BE2C (cell line): ENCODE measurements around the gene TCP11.

Experiments used
- DNase-seq: peaks from one replicate; pipeline ENCODE4 v3.0.0-alpha.2; 2020
- H3K27me3 ChIP-seq: fragments of 250-450 bp; sonication (Bioruptor Pico); 2 replicates; pipeline ENCODE4 v1.5.1; 2020; ENCODE audit warnings: mild to moderate bottlenecking
- H3K36me3 ChIP-seq: fragments of 250-450 bp; sonication (Bioruptor Pico); 2 replicates; pipeline ENCODE4 v1.5.1; 2020; ENCODE audit warnings: mild to moderate bottlenecking
- H3K4me1 ChIP-seq: fragments of 250-450 bp; sonication (Bioruptor Pico); 2 replicates; pipeline ENCODE4 v1.5.1; 2020
- H3K4me3 ChIP-seq: 2 replicates; pipeline ENCODE4 v1.5.1; 2011; ENCODE audit warnings: low read depth, low read length
- H3K9me3 ChIP-seq: fragments of 250-450 bp; sonication (Bioruptor Pico); 2 replicates; pipeline ENCODE4 v1.5.1; 2020
- TF ChIP-seq, protein P1 (sequence below): IDR thresholded peaks from 2 replicates; pipeline ENCODE4 v1.5.1; 2012; ENCODE audit warnings: mild to moderate bottlenecking, low read depth, low read length

TCP11 gene

DNA sequence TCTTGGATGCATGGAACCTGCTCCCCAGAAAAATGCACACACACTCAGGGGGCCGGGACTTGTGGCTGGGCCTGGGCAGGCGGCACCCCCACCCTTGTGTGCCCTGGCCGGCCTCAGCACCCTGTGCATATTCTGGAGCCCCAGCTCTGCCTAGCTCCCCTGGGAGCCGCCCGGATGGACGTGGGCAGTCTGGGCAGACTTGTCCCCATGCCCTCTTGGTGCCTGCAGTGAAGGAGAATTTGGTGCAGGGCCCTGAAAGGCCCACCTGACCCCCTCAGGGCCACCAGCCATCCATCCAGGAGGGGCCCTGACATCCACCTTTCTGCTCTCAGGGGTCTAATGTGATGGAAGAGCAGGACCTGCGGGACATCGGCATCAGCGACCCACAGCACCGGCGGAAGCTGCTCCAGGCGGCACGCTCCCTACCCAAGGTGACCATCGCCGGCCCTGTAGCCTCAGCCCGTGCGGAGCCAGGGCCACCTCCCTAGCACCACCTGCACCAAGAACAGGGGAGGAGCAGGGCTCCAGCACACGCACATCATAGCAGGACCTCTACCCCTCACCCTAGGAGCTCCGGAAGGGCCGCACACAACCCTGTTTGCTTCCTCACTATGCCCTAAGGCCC, 62.8 kb downstream of the TCP11 start:
- no peak for DNase-seq
- TF ChIP-seq, protein P1, sequence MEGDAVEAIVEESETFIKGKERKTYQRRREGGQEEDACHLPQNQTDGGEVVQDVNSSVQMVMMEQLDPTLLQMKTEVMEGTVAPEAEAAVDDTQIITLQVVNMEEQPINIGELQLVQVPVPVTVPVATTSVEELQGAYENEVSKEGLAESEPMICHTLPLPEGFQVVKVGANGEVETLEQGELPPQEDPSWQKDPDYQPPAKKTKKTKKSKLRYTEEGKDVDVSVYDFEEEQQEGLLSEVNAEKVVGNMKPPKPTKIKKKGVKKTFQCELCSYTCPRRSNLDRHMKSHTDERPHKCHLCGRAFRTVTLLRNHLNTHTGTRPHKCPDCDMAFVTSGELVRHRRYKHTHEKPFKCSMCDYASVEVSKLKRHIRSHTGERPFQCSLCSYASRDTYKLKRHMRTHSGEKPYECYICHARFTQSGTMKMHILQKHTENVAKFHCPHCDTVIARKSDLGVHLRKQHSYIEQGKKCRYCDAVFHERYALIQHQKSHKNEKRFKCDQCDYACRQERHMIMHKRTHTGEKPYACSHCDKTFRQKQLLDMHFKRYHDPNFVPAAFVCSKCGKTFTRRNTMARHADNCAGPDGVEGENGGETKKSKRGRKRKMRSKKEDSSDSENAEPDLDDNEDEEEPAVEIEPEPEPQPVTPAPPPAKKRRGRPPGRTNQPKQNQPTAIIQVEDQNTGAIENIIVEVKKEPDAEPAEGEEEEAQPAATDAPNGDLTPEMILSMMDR: no peak
- Histone ChIP-seq H3K4me3 (no peak overlapping the region), H3K9me3 (no peaks in the 10 kb centered on the region), H3K36me3 (0 out of 2 replicates have a peak, but pooled peaks cover 2% of the 10 kb centered on the region), H3K4me1 (no peaks in the 10 kb centered on the region), H3K27me3 (no peaks in the 10 kb centered on the region)

DNA sequence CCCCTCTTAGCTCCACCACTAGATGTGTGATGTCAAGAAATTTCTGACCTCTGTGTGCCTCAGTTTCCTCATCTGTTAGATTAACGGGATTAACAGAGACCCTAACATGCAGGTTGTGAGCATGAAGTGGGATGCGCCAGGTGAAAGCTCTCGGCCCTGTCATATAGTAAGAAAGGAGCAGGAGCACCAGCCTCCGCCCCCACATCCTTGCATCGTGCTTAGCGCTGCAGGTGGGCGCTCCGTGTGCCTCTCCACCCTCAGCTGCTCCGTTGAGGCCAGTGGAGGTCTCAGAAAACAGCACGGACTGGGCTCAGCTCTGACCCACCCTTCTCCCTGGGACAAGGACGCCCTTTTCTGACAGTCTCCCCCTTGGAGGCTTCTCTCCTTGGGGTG, 63.4 kb downstream of the TCP11 start:
- Histone ChIP-seq H3K9me3 (no peaks in the 10 kb centered on the region), H3K4me3 (no peak overlapping the region), H3K36me3 (0 out of 2 replicates have a peak, but pooled peaks cover 2% of the 10 kb centered on the region), H3K27me3 (no peaks in the 10 kb centered on the region), H3K4me1 (no peaks in the 10 kb centered on the region)
- TF ChIP-seq, protein P1: no peak
- DNase-seq: no peak

DNA sequence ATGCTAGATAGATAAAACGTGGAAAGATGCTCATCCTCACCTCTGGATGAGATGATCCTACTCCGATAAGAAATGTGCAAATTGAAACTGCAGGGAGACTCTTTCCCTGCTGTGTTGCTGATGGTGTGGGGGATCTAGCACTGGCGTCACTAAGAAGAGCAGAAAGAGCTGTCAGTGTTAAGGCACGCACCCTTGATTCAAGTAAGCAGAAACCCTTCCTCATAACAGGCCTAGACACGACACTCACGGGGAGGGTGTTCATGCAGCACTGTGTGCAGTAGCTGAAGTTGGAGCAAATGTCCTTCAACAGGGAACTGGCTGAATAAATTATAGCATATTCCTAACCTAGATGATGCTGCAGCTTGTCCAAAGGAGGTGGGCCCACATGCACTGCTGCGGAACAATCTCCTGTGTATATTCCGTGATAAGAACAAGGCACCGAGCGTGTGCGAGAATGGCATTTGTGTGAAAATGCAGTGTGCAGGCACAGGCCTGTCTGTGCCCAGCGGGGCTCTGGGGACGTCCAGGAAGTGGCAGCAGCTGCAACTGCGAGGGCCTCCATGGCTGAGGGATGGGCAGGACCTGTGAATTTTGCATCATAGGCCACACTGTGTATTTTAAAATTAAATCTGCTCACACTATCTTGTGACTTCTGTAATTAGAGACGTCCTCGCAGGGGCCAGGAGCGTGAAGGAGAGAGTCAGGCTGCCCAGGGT, 64.0 kb downstream of the TCP11 start:
- H3K4me3 ChIP-seq: no peak overlapping the region
- H3K36me3 ChIP-seq: 0 out of 2 replicates have a peak, but pooled peaks cover 2% of the 10 kb centered on the region
- TF ChIP-seq, protein P1: no peak
- no peaks in the 10 kb centered on the region for H3K4me1 ChIP-seq
- no peaks in the 10 kb centered on the region for H3K9me3 ChIP-seq
- no peak for DNase-seq
- no peaks in the 10 kb centered on the region for H3K27me3 ChIP-seq

DNA sequence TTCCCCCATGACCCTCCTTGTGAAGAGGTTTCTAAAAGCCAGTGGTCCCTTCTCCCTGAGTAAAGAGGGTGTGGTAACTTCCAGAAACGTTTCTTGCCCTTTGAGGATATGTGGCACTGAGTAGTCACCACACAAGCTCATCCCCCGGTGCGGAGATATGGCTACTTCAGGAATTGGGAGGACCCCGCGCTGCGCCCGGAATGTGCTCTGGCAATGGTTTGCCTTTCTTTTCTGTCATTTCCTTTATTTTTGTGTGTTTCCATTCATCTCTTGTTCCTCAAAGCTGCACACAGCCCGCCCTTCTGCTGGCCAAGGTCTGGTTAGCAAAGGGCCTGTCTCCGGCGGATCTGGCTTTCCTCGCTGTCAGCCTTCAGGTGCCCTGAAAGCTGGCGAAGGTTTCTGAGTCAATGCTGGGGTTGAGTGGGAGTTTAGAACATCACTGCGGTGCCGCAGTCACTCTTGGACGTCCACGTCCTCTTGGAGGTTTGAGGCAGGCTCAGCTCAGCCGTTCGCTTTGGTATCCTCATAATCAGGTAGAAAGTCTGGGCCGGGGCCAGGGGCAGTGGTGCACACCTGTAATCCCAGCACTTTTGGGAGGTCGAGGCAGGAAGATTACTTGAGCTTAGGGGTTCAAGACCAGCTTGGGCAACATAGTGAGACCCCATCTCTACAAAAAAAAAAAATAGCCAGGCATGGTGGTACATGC, 67.2 kb downstream of the TCP11 start:
- no peak for DNase-seq
- TF ChIP-seq, protein P1: no peak
- no peak overlapping the region for H3K4me3 ChIP-seq
- H3K4me1 ChIP-seq: no peaks in the 10 kb centered on the region
- H3K36me3 ChIP-seq: 0 out of 2 replicates have a peak, but pooled peaks cover 2% of the 10 kb centered on the region
- H3K9me3 ChIP-seq: no peaks in the 10 kb centered on the region
- no peaks in the 10 kb centered on the region for H3K27me3 ChIP-seq

DNA sequence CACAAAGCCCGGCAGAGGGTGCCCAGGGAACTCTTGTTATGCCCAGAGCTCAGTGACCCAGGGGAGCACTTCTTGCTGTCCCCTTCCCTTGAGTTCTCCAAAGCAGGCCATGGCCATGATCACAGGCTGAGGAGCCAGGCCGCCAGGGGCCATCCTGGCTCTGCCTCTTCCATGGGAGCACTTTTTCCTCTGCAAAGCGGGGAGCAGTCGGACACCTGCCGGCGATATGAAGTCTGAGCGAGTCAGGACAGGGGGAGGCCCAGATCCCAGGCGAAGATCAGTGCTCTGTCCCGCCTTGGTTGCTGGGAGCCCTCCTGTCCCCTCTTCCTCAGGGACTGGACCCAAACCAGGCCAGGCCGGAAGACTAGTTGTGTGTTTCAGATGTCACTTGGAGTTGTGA, 67.9 kb downstream of the TCP11 start:
- Histone ChIP-seq H3K4me1 (no peaks in the 10 kb centered on the region), H3K27me3 (no peaks in the 10 kb centered on the region), H3K9me3 (no peaks in the 10 kb centered on the region), H3K36me3 (no peaks in the 10 kb centered on the region), H3K4me3 (no peak overlapping the region)
- TF ChIP-seq, protein P1: no peak
- no peak for DNase-seq
